OCI-LY1 (cell line): ENCODE data around the gene CKS2.

Experiments
- H2AFZ ChIP-seq: fragments of 200-600 bp; sonication (generic), shearing (Covaris generic); 2 replicates; pipeline ENCODE4 v1.6.0; 2014; ENCODE audit warnings: antibody characterized with exemption, mild to moderate bottlenecking, low read length
- H3F3A ChIP-seq: fragments of 200-600 bp; sonication (generic), shearing (Covaris generic); 2 replicates; pipeline ENCODE4 v1.6.0; 2014; ENCODE audit warnings: mild to moderate bottlenecking, antibody characterized with exemption, low read length, moderate library complexity; ENCODE audit not compliant: insufficient read depth
- H3K27ac ChIP-seq: fragments of 200-600 bp; sonication (generic); 2 replicates; pipeline ENCODE4 v1.5.1; 2014; ENCODE audit warnings: low read length, mixed run types, mild to moderate bottlenecking, low read depth; ENCODE audit not compliant: poor library complexity, severe bottlenecking
- H3K27me3 ChIP-seq: fragments of 200-600 bp; sonication (generic); 2 replicates; pipeline ENCODE4 v1.6.0; 2014; ENCODE audit warnings: antibody characterized with exemption, mild to moderate bottlenecking, low read length, moderate library complexity; ENCODE audit not compliant: insufficient read depth
- H3K36me3 ChIP-seq: fragments of 200-600 bp; sonication (generic); 2 replicates; pipeline ENCODE4 v1.6.1; 2014; ENCODE audit warnings: mild to moderate bottlenecking, antibody characterized with exemption, low read length, moderate library complexity, mixed read lengths; ENCODE audit not compliant: insufficient read depth
- H3K4me1 ChIP-seq: fragments of 200-600 bp; sonication (generic); 2 replicates; pipeline ENCODE4 v1.5.1; 2014; ENCODE audit warnings: mild to moderate bottlenecking, low read length, moderate library complexity; ENCODE audit not compliant: insufficient read depth, severe bottlenecking
- H3K4me2 ChIP-seq: fragments of 200-600 bp; sonication (generic), shearing (Covaris generic); 2 replicates; pipeline ENCODE4 v1.6.1; 2014; ENCODE audit warnings: low read length
- H3K4me3 ChIP-seq: fragments of 200-600 bp; sonication (generic); 2 replicates; pipeline ENCODE4 v1.5.1; 2014; ENCODE audit warnings: low read length, low read depth, mild to moderate bottlenecking, mixed read lengths; ENCODE audit not compliant: poor library complexity, severe bottlenecking
- H3K79me2 ChIP-seq: fragments of 200-600 bp; shearing (Covaris generic); 2 replicates; pipeline ENCODE4 v1.6.1; 2016; ENCODE audit warnings: mixed run types, low read length, mixed read lengths; ENCODE audit not compliant: insufficient read depth
- H3K9ac ChIP-seq: fragments of 200-600 bp; sonication (generic), shearing (Covaris generic); 2 replicates; pipeline ENCODE4 v1.6.1; 2014; ENCODE audit warnings: mild to moderate bottlenecking, low read length, mixed read lengths
- H3K9me2 ChIP-seq: fragments of 200-600 bp; sonication (generic), shearing (Covaris generic); 2 replicates; pipeline ENCODE4 v1.6.1; 2014; ENCODE audit warnings: low read depth, mild to moderate bottlenecking, low read length, mixed read lengths
- H3K9me3 ChIP-seq: fragments of 200-600 bp; shearing (Covaris generic); 2 replicates; pipeline ENCODE4 v1.6.1; 2014; ENCODE audit warnings: low read length, mixed read lengths
- H4K20me1 ChIP-seq: fragments of 200-600 bp; sonication (generic), shearing (Covaris generic); 2 replicates; pipeline ENCODE4 v1.6.0; 2016; ENCODE audit warnings: mild to moderate bottlenecking, low read length; ENCODE audit not compliant: insufficient read depth
- CTCF ChIP-seq: fragments of 200-600 bp; sonication (generic), shearing (Covaris generic); IDR thresholded peaks from 2 replicates; pipeline ENCODE4 v1.5.1; 2017; ENCODE audit warnings: mild to moderate bottlenecking, antibody characterized with exemption, low read length, moderate library complexity, mixed read lengths
- EZH2 ChIP-seq: fragments of 200-600 bp; sonication (generic), shearing (Covaris generic); IDR thresholded peaks from 2 replicates; pipeline ENCODE4 v1.8.0; 2017; ENCODE audit warnings: borderline replicate concordance, mixed run types, mild to moderate bottlenecking, antibody characterized with exemption, low read length, moderate library complexity, mixed read lengths

CKS2 gene

DNA sequence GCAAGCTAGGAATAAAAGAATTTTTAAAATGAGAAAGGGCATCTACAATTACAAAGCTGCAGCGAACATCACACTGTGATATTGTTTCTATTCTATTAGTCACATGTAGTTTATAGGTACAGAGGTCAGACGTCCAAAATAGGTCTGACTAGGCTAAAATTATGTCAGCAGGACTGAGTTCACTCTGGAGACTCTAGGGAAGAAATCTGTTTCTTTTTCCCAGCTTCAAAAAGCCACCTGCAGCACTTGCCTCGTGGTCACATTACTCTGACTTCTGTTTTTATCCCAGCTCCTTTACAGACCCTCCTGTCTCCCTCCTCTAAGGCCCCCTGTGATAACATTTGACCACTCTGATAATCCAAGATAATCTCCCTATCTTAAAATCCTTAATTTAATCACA is 5.1 kb upstream of the CKS2 start:
- H3K9me2 ChIP-seq = no peaks in the 10 kb centered on the region
- no peak overlapping the region for H3K4me3 ChIP-seq
- peaks cover 10% of the 10 kb centered on the region; the same call in 1 of the 2 replicates for H3K36me3 ChIP-seq
- H3K9ac ChIP-seq = no peak overlapping the region
- H3K79me2 ChIP-seq = no peaks in the 10 kb centered on the region
- no peak overlapping the region for H3K27ac ChIP-seq
- H2AFZ ChIP-seq = no peak overlapping the region
- no peaks in the 10 kb centered on the region for H3F3A ChIP-seq
- peaks cover 28% of the 10 kb centered on the region for H3K4me1 ChIP-seq
- TF ChIP-seq CTCF (no peak), EZH2 (no peak)
- no peaks in the 10 kb centered on the region for H3K9me3 ChIP-seq
- no peaks in the 10 kb centered on the region for H3K27me3 ChIP-seq
- no peak overlapping the region for H3K4me2 ChIP-seq
- H4K20me1 ChIP-seq = no peaks in the 10 kb centered on the region

GRCh38 chr9:89309166-89309565 is 1.8 kb upstream of the CKS2 start:
- Histone ChIP-seq H3K27ac (peak overlapping the region; percentile 80), H3K9ac (no peak overlapping the region; the same call in 1 of the 2 replicates)

GRCh38 chr9:89309608-89310474 is 1.2 kb upstream of the CKS2 start:
- Histone ChIP-seq H3K4me3 (peak overlapping the region; percentile 82), H3K27ac (peak overlapping the region; percentile 80), H3K36me3 (peaks cover 44% of the 10 kb centered on the region), H3K4me1 (peaks cover 39% of the 10 kb centered on the region), H2AFZ (no peak overlapping the region), H3K27me3 (no peaks in the 10 kb centered on the region), H3K9ac (peak overlapping the region; percentile 97), H4K20me1 (no peaks in the 10 kb centered on the region), H3K9me3 (no peaks in the 10 kb centered on the region), H3K4me2 (peak overlapping the region; percentile 87), H3K79me2 (peaks cover 39% of the 10 kb centered on the region), H3F3A (no peaks in the 10 kb centered on the region; the same call in 1 of the 2 replicates), H3K9me2 (no peaks in the 10 kb centered on the region)
- peak; percentile 6; the same call in 1 of the 2 replicates for TF ChIP-seq CTCF
- no peak for TF ChIP-seq EZH2

More at GRCh38 chr9:89309166-89309565, 1.8 kb upstream of the CKS2 start:
- TF ChIP-seq CTCF = no peak
- TF ChIP-seq EZH2 = no peak
- peak overlapping the region; percentile 82 for H3K4me3 ChIP-seq
- peaks cover 39% of the 10 kb centered on the region for H3K4me1 ChIP-seq
- H3K27me3 ChIP-seq = no peaks in the 10 kb centered on the region
- no peak overlapping the region for H2AFZ ChIP-seq
- peak overlapping the region; percentile 87; the same call in 1 of the 2 replicates for H3K4me2 ChIP-seq
- no peaks in the 10 kb centered on the region for H3K9me2 ChIP-seq
- H3K79me2 ChIP-seq = peaks cover 32% of the 10 kb centered on the region
- H4K20me1 ChIP-seq = no peaks in the 10 kb centered on the region
- no peaks in the 10 kb centered on the region for H3F3A ChIP-seq
- H3K9me3 ChIP-seq = no peaks in the 10 kb centered on the region
- H3K36me3 ChIP-seq = peaks cover 38% of the 10 kb centered on the region
